Right kidney (tissue), 1 donor: Measurements from ENCODE around the gene FHL3.
"Not testable (repeated sequence)": the region's sequence is repeated elsewhere in the genome, so short reads cannot be mapped to it uniquely, and the experiment has no call there.

Source experiments
- DNase-seq: peaks from one replicate; pipeline ENCODE4 v3.0.0-alpha.2; 2016

FHL3 gene

GRCh38 chr1:37989361-37989930 is 15.9 kb downstream of the FHL3 start:
- DNase-seq, result no peak

- no peak for DNase-seq
Observed at GRCh38 chr1:37987679-37988078, 17.6 kb downstream of the FHL3 start.

- DNase-seq, result no peak
Observed at GRCh38 chr1:37983546-37983945, 21.8 kb downstream of the FHL3 start.

GRCh38 chr1:37978541-37978940 is 26.8 kb downstream of the FHL3 start:
- DNase-seq, result no peak

- DNase-seq, result not testable (repeated sequence)
Observed at GRCh38 chr1:37975083-37975482, 30.2 kb downstream of the FHL3 start.

GRCh38 chr1:37974567-37974966 is 30.7 kb downstream of the FHL3 start:
- no peak for DNase-seq

GRCh38 chr1:37973684-37974083 is 31.6 kb downstream of the FHL3 start:
- DNase-seq, result not testable (repeated sequence)

- no peak for DNase-seq
Observed at GRCh38 chr1:37965301-37965700, 40.0 kb downstream of the FHL3 start.

GRCh38 chr1:37964106-37964505 is 41.2 kb downstream of the FHL3 start:
- DNase-seq, result not testable (repeated sequence)

- DNase-seq, result no peak
Observed at GRCh38 chr1:37958690-37959089, 46.6 kb downstream of the FHL3 start.

GRCh38 chr1:37955685-37956084 is 49.6 kb downstream of the FHL3 start:
- DNase-seq, result no peak

- DNase-seq, result no peak
Observed at GRCh38 chr1:37954316-37954971, 50.9 kb downstream of the FHL3 start.

- no peak for DNase-seq
Observed at GRCh38 chr1:37952738-37953137, 52.6 kb downstream of the FHL3 start.

- no peak for DNase-seq
Observed at GRCh38 chr1:37951783-37952624, 53.3 kb downstream of the FHL3 start.

- no peak for DNase-seq
Observed at GRCh38 chr1:37951041-37951782, 54.1 kb downstream of the FHL3 start.

GRCh38 chr1:37949524-37950152 is 55.7 kb downstream of the FHL3 start:
- no peak for DNase-seq

GRCh38 chr1:37948841-37949240 is 56.5 kb downstream of the FHL3 start:
- DNase-seq, result no peak

GRCh38 chr1:37948166-37948565 is 57.1 kb downstream of the FHL3 start:
- no peak for DNase-seq

GRCh38 chr1:37947364-37947763 is 58.0 kb downstream of the FHL3 start:
- no peak for DNase-seq
